ENCODE measurements around the gene TRIM52. TPM values are rescaled to one million over a fixed set of nuclear protein-coding genes. Genes with fewer than 3 reads are reported as not detected.

The TRIM52 gene
- total and polyA plus RNA-seq, 2 of the 13 experiments (the other 11 are each of a cell fraction or from before 2014, with no cell fraction given), result 7.2 to 11.6 TPM

GRCh38 chr5:181223058-181223728, 37.8 kb downstream of the TRIM52 start, which contains the start of gene TRIM41 (continued):
- TF ChIP-seq ZBTB33 (CRISPR knock-in tag; IDR thresholded peaks at IDR 0.05), result no peak
- TF ChIP-seq ZNF512B (CRISPR knock-in tag; IDR thresholded peaks at IDR 0.05; ENCODE audit: borderline replicate concordance), result 0 out of 2 replicates have a peak, but pooled peaks have one; percentile 54
- no peak for TF ChIP-seq ZBTB42 (CRISPR knock-in tag; IDR thresholded peaks at IDR 0.05)
- TF ChIP-seq NFIC (IDR thresholded peaks at IDR 0.05; ENCODE audit: low read length), result no peak
- no peak for TF ChIP-seq ZNF282 (IDR thresholded peaks at IDR 0.05; ENCODE audit: partially characterized antibody)
- TF ChIP-seq BCLAF1 (IDR thresholded peaks at IDR 0.05), result no peak
- no peak for TF ChIP-seq ATM (IDR thresholded peaks at IDR 0.05; ENCODE audit: borderline replicate concordance)
- TF ChIP-seq ZFYVE20 (CRISPR knock-in tag; IDR thresholded peaks at IDR 0.05; ENCODE audit: borderline replicate concordance, low read depth), result peak; percentile 1; the same call in 1 of the 2 replicates
- peak; percentile 85 for TF ChIP-seq MED8 (CRISPR knock-in tag; IDR thresholded peaks at IDR 0.05; ENCODE audit: insufficient replicate concordance)
- TF ChIP-seq KLF9 (CRISPR knock-in tag; IDR thresholded peaks at IDR 0.05; ENCODE audit: low read depth), result 0 out of 2 replicates have a peak, but pooled peaks have one; percentile 15
- TF ChIP-seq RARG (CRISPR knock-in tag; IDR thresholded peaks at IDR 0.05; ENCODE audit: low read depth), result no peak
- TF ChIP-seq SMARCC2 (IDR thresholded peaks at IDR 0.05), result no peak
- no peak for TF ChIP-seq ZNF407 (CRISPR knock-in tag; IDR thresholded peaks at IDR 0.05; ENCODE audit: not compliant biosample characterization)

Data from HepG2 (cell line).